HL-60 (cell line): ENCODE data around the gene DCHS2.

Experiments used
- POLR2AphosphoS5 ChIP-seq: IDR thresholded peaks from 2 replicates; pipeline ENCODE4 v1.6.1; 2012; ENCODE audit warnings: low read depth
- TF ChIP-seq, protein P1 (sequence below): IDR thresholded peaks from one replicate; pipeline ENCODE4 v1.5.1; 2011; ENCODE audit warnings: low read length, control low read depth, inconsistent platforms; ENCODE audit not compliant: insufficient read depth
- TF ChIP-seq, protein P2 (sequence below): IDR thresholded peaks from 2 replicates; pipeline ENCODE4 v1.6.1; 2012; ENCODE audit warnings: low read depth; ENCODE audit not compliant: insufficient replicate concordance

- TF ChIP-seq, protein P1, sequence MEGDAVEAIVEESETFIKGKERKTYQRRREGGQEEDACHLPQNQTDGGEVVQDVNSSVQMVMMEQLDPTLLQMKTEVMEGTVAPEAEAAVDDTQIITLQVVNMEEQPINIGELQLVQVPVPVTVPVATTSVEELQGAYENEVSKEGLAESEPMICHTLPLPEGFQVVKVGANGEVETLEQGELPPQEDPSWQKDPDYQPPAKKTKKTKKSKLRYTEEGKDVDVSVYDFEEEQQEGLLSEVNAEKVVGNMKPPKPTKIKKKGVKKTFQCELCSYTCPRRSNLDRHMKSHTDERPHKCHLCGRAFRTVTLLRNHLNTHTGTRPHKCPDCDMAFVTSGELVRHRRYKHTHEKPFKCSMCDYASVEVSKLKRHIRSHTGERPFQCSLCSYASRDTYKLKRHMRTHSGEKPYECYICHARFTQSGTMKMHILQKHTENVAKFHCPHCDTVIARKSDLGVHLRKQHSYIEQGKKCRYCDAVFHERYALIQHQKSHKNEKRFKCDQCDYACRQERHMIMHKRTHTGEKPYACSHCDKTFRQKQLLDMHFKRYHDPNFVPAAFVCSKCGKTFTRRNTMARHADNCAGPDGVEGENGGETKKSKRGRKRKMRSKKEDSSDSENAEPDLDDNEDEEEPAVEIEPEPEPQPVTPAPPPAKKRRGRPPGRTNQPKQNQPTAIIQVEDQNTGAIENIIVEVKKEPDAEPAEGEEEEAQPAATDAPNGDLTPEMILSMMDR = no peak
- no peak for TF ChIP-seq POLR2AphosphoS5
- TF ChIP-seq, protein P2, sequence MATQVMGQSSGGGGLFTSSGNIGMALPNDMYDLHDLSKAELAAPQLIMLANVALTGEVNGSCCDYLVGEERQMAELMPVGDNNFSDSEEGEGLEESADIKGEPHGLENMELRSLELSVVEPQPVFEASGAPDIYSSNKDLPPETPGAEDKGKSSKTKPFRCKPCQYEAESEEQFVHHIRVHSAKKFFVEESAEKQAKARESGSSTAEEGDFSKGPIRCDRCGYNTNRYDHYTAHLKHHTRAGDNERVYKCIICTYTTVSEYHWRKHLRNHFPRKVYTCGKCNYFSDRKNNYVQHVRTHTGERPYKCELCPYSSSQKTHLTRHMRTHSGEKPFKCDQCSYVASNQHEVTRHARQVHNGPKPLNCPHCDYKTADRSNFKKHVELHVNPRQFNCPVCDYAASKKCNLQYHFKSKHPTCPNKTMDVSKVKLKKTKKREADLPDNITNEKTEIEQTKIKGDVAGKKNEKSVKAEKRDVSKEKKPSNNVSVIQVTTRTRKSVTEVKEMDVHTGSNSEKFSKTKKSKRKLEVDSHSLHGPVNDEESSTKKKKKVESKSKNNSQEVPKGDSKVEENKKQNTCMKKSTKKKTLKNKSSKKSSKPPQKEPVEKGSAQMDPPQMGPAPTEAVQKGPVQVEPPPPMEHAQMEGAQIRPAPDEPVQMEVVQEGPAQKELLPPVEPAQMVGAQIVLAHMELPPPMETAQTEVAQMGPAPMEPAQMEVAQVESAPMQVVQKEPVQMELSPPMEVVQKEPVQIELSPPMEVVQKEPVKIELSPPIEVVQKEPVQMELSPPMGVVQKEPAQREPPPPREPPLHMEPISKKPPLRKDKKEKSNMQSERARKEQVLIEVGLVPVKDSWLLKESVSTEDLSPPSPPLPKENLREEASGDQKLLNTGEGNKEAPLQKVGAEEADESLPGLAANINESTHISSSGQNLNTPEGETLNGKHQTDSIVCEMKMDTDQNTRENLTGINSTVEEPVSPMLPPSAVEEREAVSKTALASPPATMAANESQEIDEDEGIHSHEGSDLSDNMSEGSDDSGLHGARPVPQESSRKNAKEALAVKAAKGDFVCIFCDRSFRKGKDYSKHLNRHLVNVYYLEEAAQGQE = no peak
Measured at GRCh38 chr4:154528869-154529268, 37.3 kb upstream of the DCHS2 start.
